HPDE6-E6E7 (cell line): ENCODE data around the gene INSYN2B.
"Not testable (repeated sequence)": the region's sequence is repeated elsewhere in the genome, so short reads cannot be mapped to it uniquely, and the experiment has no call there.

ENCODE experiments used
- DNase-seq: peaks from one replicate; pipeline ENCODE4 v3.0.0; 2011; ENCODE audit warnings: missing footprints; ENCODE audit errors: extremely low spot score

The INSYN2B gene

DNA sequence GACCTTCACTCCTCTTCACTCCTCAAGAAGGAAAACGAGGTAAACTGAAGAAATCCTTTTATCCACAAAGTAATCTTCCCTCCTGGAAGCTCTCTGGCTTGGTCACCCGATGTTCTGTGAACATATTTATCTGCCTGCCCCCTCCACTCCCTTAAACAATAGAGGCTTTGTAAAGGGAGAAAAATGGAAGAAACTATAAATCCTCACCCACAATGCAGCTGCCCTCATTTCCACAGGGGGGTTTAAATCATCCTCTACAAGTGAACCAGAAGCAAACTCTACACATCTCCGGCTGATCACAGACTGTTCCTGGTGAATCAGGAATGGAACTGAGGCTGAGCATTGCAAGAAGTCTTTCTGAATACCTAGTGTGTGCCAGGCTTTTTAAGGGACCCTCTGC, 7.2 kb downstream of the INSYN2B start:
- DNase-seq: no peak

DNA sequence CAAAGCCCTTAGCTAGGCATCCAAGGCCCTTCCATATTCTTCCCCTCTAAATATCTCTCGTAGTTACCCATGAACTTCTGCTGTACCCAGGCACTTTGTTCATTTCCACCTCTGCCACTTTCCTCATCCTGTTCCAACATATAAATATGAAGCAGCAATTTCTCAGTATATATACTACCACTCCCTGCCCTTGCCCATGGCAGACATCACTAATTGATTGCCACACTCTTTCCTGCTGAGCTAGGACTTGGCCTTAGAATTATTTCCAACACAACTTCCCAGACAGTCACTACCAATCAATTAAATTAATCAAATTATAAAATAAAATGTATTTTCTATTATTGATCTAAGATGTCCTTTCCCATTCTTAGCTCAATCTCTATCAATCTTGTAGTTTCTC, 8.5 kb downstream of the INSYN2B start:
- DNase-seq: no peak

DNA sequence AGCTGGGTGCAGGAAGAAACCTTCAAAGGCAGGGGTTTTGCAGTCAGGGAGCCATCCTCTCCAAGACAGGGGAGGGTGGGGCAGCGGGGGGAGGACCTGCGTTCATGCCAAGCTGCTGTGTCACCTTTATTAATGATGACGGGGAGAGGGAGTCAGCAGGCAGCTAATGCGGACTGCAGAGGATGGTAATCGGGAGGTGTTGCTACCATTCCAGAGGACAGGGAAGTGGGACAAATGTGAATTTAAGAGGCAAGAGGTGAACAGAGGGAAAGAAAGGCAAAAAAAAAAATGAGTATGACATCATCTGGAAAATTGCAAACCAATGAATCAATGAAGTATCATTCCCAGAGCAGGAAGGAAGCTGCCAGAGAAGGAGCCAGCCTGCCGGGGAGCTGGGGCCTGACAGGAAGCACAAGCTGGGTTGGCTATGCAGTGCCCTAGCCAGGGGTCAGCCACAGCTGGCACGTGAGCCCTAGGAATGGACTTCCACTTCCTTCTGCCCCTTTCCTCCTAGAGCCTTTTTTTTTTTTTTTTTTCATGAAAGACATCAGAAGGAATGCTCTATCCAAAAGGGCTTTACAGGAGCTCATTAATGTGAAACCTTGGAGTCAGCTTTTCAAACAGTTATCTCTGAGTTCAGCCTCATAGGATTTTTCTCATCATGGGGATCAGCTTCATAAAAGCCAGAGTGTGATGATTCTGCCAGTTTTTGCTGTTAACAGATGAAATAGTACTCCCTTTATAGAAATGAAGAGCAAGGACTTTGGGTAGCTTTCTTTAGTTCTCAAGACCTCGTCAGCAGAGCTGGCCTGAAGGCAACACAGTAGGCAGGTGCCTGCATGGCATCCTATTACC, 9.2 kb downstream of the INSYN2B start:
- peak; percentile 83 for DNase-seq

DNA sequence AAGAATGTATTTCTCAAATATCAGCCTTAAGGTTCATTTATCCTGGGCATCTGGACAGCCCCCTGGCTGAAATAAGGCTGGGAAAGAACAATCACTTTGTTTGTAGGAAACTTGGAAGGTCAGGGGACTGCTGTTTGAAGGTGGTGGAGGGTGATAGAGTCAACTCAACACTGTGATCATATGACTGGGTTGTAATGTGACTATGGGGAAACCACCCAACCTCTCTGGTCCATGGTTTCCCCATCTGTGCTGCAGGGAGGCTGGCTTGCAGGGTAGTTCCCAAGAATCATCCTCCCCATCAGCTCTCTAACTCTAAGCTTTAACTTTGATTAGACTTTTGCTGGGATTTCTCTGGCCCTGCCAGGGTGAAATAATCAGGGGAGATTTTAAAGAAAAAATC, 10.0 kb downstream of the INSYN2B start:
- no peak for DNase-seq

DNA sequence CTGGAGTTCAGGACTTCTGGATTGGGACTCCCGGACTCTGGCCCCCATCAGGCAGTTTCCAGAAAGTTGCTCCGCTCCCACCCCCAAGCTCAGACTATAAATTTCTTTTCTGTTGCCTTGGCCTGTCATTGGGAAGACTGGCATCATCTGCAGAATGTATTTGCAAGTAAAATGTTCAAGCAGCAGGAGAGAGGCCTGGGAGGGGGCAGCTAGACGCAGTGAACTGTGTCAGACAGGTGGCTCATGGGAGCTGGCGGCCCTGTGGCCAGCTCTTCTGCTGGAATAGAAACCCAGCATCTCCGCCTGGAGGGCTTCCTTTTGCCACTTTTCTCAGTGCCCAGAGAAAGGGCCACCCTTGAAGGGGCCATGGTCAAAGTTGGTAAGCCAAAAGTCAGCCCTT, 16.0 kb downstream of the INSYN2B start:
- no peak for DNase-seq

DNA sequence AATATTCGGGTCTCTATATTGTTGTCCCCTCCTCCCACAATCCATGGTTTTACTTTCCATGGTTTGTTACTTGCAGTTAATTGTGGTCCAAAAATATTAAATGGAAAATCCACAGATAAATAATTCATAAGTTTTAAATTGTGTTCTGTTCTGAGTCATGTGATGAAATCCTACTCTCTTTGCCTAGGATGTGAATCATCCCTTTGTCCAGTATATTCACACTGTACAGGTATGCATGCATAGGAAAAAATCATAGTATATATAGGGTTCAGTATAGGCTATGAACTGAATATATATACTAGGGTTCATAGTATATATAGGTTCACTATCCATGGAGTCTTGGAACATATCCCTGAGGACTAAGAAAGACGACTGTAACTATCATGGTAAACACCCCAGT, 19.6 kb downstream of the INSYN2B start:
- no peak for DNase-seq

DNA sequence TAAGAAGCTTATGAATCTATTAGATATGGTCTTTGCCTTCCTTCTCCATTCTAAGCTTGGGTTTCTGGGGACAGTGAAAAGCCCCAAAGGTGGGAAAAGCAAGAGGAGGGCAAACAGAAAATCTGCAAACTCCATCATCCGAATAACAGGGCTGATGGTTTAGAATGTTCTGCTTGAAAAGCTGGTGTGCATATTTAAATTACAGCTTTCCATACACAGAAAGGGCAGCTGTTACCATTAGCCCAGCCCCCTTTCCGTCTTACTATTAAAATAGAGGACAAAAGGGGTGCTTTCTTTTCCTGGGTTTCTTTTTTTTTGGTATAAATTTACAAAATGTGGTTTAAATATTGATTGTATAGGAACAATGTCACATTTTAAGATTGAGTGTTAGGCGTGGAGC, 22.0 kb downstream of the INSYN2B start:
- no peak for DNase-seq

DNA sequence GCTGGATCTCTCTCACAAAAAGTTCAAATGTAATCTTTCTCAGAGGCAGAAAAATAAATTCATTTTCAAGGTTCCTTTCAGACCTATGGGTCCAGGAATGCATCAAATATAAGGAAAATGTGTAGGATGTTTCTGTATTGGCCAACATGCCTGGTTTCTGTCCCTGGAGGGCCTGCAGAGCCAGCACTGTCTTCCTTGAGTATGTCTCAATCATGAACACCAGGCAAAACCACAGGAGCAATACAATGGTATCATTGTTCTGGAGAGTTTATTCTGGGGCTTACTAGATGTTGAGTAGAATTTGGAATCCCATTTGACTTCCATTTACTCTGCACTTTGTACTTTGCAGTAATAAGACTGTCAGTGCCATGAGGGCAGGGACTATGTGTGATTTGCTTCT, 23.5 kb downstream of the INSYN2B start:
- no peak for DNase-seq

DNA sequence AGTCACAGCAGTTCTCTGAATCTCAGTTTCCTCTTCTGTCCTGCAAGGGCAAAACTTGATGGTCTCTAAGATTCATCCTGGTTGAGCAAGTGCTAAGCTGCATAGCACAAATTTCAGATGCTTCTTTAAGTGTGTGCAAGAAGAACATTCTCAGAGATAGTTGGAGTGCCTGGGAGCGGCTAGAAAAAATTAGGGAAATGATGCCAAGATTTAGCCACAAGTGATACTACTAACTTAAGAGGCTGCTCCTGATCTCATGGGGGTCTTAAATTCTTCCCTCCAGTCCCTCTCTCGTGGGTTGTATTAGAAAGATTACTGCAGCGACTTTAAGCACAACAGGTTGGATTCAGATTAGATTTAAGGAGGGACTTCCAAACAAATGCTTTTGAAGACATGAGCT, 24.2 kb downstream of the INSYN2B start:
- no peak for DNase-seq

DNA sequence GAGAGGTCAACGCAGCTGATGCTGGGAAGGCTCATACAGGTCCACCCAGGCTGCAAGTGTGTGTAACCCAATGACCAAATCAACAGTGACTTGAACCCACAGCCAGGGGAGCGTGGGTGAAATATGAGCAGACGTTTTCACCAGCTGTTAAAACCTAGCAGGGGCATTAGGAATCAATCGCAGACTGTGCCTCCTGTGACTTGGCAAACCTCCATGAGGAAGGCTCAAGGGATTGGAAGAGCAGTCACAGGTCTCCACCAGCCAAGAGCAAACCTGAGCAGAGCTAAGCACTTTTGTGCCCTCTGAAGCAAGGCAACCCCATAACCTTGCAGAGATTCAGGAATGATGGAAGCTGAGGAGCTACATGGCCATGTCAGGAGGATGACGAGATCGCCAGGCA, 25.5 kb downstream of the INSYN2B start:
- no peak for DNase-seq

DNA sequence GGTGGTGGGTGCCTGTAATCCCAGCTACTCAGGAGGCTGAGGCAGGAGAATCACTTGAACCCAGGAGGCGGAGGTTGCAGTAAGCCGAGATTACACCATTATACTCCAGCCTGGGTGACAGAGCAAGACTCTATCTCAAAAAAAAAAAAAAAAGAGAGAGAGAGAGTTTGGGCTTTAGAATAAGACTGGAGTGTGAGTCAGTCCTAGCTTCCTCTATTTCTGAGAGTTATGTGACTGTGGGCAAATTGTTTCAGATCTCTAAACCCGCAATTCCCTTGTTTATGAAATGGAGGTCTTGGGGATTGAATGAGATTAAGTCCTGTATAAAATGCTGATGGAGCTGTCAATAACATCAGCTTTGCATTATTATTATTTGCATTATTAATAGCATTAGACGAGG, 27.1 kb downstream of the INSYN2B start:
- not testable (repeated sequence) for DNase-seq

DNA sequence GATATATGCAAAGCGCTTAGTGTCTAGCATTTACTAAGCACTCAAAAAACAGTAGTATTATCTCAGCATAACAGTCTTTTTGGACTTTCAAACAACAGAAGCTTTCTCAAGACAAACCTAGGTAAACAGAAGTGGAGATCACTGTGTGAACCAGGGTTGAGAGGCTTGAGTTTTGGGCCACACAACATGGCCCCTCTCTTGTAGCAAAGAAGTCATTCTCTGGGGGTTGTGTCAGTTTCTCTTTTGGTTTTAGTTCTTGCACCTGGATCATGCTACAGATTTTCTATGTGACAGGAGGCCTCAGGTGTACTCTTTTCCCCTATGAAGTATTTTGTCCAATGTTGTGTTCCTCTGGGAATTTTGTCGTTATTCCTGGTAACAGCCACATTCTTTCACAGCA, 30.0 kb downstream of the INSYN2B start:
- DNase-seq: no peak

DNA sequence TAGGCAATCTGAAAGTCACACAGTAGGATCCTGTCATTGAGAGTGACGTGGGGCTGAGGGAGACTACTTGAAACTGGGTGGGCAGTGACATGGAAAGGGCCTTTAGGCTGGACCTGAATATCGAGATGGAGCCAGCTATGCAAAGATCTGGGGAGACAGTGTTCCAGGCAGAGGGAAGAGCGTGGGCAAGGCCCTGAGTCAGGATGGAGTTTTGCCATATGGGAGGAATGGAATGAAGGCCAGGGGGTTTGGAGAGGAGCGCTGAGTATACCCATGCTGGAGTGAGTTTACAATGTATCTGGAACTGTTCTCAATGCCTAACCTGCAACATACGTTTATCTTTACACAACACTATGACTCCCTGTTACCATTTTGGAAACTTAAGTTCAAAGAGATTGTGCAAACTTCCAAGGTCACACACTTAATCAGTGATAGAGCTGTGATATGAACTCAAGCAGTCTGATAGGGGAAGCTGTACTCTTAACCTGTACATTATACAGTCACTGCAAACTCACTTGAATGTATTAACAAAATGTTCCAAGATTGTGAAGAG, 33.5 kb downstream of the INSYN2B start:
- DNase-seq: no peak

DNA sequence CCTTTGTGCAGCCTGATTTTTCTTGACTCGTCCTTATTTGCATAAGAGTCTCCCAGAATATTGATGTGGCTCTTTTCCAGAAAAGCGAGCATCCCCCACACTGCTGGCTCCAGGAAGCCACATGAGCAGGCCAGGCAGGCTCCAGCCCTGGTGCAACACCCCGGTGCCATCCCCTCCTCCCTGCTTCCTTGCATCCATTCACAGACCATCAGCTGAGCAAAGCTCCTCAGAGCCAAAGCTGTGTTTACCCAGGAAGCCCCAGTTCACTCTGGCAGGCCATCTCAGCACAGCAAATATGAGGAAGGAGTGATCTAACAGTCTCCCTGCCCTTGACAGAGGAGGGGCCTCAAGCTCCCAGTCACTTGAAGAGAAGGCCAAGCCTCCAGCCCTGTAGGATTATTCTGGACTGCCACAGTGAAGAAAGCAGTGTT, 34.4 kb downstream of the INSYN2B start:
- peak; percentile 50 for DNase-seq

DNA sequence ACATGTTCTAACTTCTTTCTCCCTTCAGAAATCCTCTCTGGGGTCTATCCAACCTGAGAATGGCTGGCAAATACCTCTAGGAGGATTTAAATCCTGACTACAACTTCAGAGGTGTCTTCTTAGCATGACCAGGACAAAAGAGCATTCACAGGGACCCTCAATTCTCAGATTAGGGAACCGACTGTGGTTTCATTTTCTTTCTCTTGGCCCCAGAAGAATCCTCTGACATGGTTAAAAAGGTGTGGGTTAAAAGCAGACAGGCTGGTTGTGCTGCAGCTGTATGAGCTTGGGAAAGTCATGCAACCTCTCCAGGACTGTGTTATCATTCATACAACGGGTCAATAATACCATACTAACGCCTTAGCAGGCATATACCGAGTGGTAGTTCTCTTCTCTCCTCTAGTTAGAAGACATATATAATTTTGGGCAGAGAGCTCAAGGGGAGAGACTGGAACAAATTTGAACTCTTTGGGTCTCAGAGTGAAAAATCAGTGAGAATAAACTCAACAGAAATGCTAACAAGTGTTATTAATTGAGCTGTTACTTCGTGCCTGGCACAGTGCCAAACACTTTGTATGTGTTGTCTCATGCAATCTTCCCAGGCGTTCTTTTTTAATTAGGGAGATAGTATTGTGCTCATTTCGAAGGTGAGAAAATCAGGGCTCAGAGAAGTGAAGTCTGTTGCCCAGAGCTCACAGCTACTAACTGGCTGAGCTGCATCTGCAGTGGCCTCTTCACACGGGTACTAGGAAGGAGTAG, 35.2 kb downstream of the INSYN2B start:
- no peak for DNase-seq

DNA sequence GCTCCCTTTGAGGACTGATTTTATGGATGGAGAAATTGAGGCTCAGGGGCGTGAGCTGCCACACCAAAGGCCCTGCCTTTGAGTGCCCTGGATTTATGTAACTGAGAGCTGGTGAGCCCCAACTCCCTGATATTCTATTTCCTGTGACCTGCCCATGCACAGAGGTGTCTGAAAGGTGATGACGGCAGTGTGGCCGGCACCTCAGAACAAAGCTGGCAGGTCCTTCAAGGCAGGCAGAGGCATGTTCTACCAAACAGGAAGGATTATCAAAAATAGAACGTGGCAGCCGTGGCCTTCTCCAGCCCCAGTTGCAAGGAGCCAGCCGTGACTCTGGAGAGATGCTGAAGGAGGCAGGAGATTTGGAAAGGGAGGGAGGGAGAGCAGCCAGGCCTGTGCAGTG, 36.2 kb downstream of the INSYN2B start:
- DNase-seq: peak; percentile 64

DNA sequence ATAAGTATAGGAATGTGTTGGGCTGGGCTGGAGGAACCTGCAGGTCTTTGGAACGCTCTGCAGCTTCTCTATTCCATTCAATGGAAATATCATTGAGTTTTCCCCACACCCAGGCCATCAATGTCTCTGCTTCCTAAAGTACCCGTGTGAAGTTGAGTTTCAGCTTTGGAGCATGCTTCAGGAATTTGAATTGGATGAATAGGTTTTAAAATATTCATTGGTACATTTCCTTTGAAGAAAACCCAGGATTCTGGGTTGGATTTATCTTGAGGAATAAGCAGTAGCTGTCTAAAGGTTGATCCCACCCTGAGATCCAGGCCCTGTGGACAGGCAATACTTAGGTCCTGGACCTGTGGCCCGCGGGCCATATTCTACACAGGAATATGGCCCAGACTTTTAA, 37.3 kb downstream of the INSYN2B start:
- DNase-seq: no peak

DNA sequence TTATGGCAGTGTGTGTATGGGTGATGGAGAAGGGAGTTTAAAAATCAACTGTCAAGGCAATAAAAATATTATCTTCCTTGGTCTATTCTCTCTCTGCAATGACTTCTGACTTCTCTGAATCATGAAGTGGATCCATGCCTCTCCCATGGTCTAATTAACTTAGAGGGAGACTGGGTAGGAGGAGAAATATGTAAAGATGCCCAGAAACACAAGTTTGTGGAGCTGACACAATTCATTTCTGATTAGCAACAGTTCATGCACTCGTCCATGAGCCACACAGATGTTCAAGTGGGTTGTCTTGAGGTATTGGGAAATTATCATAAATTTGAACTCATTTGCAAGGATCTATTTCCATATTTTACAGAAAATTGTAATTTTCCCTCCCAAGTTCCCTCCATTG, 38.1 kb downstream of the INSYN2B start:
- no peak for DNase-seq

DNA sequence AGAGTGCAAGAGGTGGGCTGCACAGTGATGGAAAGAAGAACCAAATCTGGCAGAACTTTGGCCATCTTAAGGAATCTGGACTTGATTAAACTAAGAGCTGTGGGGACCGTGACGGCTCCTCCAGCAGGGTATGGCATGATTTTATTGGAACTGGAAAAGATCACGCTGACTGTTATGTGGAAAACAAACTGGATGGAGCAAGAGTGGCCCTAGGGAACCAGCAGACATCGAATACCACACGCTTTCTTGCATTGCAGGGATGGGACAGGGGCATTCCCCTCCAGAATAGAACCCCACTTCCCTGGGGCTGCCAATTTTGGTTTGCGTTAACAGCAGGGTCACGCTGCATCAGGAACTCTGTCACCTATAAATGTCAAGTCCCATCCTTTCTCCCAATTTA, 38.8 kb downstream of the INSYN2B start:
- DNase-seq: no peak

DNA sequence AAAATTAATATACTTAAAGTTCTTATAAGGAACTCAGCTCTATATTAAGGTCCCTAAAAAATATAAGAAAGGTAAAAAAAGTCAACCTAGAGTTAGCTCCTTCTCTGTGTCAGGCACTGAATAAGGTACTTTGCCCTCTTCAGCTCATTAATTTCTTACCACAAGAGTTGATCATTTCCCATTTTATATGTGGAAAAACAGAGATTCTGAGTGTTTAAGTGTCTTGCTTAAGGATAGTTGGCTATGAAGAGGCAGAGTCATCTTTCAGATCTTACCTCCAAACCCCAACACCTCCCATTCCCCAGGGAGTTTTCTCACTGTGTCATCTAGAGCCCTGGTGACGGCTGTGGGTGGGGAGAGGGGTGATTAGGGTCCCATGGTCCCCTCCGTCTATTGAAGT, 40.6 kb downstream of the INSYN2B start:
- no peak for DNase-seq

DNA sequence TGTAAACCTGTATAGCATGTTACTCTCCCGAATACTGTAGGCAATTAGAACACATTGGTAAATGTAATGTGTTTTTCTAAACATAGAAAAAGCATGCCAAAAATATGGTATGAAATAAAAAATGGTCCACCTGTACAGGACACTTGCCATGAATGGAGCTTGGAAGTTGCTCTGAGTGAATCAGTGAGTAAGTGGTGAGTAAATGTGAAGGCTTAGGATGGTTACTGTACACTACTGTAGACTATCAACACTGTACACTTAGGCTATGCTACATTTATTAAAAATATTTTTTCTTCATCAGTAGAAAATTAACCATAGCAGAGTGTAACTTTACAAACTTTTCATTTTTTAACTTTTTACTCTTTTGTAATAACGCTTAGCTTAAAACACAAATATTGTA, 41.9 kb downstream of the INSYN2B start:
- DNase-seq: no peak

DNA sequence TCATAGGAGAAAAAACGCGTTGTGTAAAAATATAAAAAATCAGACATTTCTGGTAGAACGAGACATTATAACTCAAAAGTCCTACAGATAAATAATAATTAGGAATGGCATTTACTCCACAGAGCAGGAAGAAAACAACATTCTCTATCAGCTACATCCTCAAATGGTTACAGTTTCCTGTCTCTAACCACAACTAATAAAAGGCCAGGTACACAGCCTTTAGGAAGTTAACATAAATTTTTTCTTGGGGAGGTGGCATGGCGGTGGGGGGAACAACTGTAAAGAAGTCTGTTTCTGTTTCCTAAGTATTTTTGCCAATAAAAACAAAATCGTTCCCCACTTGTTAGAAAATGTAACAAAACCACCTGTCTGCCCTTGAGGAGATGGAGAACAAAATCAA, 44.5 kb downstream of the INSYN2B start:
- DNase-seq: no peak

DNA sequence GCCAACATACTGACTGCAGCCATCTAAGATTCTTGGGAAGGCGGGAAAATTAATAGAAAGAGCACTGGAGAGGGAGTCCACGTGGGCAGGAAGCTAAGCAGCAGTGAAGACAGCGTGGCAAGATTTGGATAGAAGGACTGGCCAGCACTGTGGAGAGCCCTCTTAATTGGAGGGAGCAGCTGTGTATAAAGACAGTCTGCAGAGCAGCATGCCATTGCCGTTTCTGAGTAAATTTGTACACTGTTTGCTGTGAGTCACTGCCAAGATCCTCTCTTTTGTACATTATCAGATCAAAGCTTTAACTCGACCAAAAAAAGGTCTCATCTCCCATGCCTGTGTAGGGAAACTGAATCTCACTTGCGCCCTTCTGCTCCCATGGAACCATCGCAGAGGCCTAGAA, 45.3 kb downstream of the INSYN2B start:
- no peak for DNase-seq
